Measurements from ENCODE around the gene AP2M1. TPM values are rescaled to one million over a fixed set of nuclear protein-coding genes. Genes with fewer than 3 reads are reported as not detected.

AP2M1 gene
- total and polyA plus RNA-seq, 2 of the 13 experiments (the other 11 are each of a cell fraction or from before 2014, with no cell fraction given): 126 to 146 TPM

DNA sequence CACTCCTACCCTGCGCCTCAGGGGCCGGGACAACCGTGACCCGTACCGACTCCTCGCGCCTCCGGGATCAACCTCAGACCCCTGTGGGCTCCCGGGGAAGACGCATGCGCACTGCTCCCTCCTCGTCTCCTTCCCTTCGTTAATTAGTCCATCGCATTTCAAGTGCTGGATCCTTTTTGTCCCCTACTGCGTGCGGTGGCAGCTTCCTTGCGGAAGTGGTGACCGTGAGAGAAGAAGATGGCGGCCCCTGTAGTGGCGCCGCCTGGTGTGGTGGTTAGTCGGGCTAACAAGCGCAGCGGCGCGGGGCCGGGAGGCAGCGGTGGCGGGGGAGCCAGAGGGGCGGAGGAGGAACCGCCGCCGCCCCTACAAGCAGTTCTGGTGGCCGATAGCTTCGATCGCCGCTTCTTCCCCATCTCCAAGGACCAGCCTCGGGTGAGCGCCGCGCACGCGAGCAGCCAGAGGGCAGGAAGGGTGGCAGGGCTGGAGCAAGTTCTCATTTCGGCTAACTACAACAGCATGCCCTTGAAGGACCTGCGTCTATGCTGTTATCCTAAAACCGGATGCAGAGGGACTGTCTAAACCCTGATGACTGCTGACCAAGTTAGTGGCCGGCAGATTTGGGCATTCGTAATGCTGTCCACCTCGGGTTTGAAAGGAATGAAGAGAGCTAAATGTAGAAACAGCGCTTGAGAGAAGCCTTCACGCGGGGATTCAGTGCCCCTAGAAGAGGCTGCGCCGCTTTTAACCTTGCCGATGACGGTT lies 39.3 kb upstream of the AP2M1 start, which contains the start of gene EIF2B5 (continued):
- TF ChIP-seq, protein P1, sequence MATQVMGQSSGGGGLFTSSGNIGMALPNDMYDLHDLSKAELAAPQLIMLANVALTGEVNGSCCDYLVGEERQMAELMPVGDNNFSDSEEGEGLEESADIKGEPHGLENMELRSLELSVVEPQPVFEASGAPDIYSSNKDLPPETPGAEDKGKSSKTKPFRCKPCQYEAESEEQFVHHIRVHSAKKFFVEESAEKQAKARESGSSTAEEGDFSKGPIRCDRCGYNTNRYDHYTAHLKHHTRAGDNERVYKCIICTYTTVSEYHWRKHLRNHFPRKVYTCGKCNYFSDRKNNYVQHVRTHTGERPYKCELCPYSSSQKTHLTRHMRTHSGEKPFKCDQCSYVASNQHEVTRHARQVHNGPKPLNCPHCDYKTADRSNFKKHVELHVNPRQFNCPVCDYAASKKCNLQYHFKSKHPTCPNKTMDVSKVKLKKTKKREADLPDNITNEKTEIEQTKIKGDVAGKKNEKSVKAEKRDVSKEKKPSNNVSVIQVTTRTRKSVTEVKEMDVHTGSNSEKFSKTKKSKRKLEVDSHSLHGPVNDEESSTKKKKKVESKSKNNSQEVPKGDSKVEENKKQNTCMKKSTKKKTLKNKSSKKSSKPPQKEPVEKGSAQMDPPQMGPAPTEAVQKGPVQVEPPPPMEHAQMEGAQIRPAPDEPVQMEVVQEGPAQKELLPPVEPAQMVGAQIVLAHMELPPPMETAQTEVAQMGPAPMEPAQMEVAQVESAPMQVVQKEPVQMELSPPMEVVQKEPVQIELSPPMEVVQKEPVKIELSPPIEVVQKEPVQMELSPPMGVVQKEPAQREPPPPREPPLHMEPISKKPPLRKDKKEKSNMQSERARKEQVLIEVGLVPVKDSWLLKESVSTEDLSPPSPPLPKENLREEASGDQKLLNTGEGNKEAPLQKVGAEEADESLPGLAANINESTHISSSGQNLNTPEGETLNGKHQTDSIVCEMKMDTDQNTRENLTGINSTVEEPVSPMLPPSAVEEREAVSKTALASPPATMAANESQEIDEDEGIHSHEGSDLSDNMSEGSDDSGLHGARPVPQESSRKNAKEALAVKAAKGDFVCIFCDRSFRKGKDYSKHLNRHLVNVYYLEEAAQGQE (IDR thresholded peaks at IDR 0.05; ENCODE audit: borderline replicate concordance in 1 of 2, low read depth in 1 of 2, low read length in 2 of 2): peak in 1 of 2 experiments; percentile 39; a peak in 1 of 4 replicates
- TF ChIP-seq NFRKB (IDR thresholded peaks at IDR 0.05): peak; percentile 88
- TF ChIP-seq SNAPC2 (CRISPR knock-in tag; IDR thresholded peaks at IDR 0.05): no peak
- peak; percentile 70 for TF ChIP-seq CEBPG (CRISPR knock-in tag; IDR thresholded peaks at IDR 0.05)
- peak; percentile 74 for TF ChIP-seq ZNF772 (CRISPR knock-in tag; IDR thresholded peaks at IDR 0.05)
- TF ChIP-seq ZNF7 (CRISPR knock-in tag; IDR thresholded peaks at IDR 0.05): no peak
- peak; percentile 96 for TF ChIP-seq SRSF1 (optimal IDR thresholded peaks at IDR 0.05; ENCODE audit: low read depth, low read length)
- TF ChIP-seq NAIF1 (CRISPR knock-in tag; IDR thresholded peaks at IDR 0.05; ENCODE audit: borderline replicate concordance): no peak
- no peak for TF ChIP-seq ZSCAN12 (CRISPR knock-in tag; IDR thresholded peaks at IDR 0.05)
- no peak for TF ChIP-seq SRSF9 (IDR thresholded peaks at IDR 0.05; ENCODE audit: borderline replicate concordance, insufficient read depth, low read depth, low read length, poor library complexity, severe bottlenecking)
- TF ChIP-seq, protein P2, sequence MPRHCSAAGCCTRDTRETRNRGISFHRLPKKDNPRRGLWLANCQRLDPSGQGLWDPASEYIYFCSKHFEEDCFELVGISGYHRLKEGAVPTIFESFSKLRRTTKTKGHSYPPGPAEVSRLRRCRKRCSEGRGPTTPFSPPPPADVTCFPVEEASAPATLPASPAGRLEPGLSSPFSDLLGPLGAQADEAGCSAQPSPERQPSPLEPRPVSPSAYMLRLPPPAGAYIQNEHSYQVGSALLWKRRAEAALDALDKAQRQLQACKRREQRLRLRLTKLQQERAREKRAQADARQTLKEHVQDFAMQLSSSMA (CRISPR knock-in tag; IDR thresholded peaks at IDR 0.05): peak; percentile 58
- TF ChIP-seq ZC3H4 (CRISPR knock-in tag; IDR thresholded peaks at IDR 0.05; ENCODE audit: borderline replicate concordance): peak; percentile 24; the same call in 1 of the 2 replicates
- TF ChIP-seq ZNF343 (CRISPR knock-in tag; IDR thresholded peaks at IDR 0.05): no peak
- TF ChIP-seq, protein P3, sequence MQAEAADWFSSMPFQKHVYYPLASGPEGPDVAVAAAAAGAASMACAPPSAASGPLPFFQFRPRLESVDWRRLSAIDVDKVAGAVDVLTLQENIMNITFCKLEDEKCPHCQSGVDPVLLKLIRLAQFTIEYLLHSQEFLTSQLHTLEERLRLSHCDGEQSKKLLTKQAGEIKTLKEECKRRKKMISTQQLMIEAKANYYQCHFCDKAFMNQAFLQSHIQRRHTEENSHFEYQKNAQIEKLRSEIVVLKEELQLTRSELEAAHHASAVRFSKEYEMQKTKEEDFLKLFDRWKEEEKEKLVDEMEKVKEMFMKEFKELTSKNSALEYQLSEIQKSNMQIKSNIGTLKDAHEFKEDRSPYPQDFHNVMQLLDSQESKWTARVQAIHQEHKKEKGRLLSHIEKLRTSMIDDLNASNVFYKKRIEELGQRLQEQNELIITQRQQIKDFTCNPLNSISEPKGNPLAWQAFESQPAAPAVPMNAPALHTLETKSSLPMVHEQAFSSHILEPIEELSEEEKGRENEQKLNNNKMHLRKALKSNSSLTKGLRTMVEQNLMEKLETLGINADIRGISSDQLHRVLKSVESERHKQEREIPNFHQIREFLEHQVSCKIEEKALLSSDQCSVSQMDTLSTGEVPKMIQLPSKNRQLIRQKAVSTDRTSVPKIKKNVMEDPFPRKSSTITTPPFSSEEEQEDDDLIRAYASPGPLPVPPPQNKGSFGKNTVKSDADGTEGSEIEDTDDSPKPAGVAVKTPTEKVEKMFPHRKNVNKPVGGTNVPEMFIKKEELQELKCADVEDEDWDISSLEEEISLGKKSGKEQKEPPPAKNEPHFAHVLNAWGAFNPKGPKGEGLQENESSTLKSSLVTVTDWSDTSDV (CRISPR knock-in tag; IDR thresholded peaks at IDR 0.05): peak; percentile 91; the same call in 1 of the 2 replicates
- TF ChIP-seq SALL2 (CRISPR knock-in tag; IDR thresholded peaks at IDR 0.05): peak; percentile 63
- TF ChIP-seq, protein P4, sequence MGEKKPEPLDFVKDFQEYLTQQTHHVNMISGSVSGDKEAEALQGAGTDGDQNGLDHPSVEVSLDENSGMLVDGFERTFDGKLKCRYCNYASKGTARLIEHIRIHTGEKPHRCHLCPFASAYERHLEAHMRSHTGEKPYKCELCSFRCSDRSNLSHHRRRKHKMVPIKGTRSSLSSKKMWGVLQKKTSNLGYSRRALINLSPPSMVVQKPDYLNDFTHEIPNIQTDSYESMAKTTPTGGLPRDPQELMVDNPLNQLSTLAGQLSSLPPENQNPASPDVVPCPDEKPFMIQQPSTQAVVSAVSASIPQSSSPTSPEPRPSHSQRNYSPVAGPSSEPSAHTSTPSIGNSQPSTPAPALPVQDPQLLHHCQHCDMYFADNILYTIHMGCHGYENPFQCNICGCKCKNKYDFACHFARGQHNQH (CRISPR knock-in tag; IDR thresholded peaks at IDR 0.05): peak; percentile 68
- TF ChIP-seq, protein P5, sequence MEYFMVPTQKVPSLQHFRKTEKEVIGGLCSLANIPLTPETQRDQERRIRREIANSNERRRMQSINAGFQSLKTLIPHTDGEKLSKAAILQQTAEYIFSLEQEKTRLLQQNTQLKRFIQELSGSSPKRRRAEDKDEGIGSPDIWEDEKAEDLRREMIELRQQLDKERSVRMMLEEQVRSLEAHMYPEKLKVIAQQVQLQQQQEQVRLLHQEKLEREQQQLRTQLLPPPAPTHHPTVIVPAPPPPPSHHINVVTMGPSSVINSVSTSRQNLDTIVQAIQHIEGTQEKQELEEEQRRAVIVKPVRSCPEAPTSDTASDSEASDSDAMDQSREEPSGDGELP (IDR thresholded peaks at IDR 0.05; ENCODE audit: borderline replicate concordance, low read depth): peak; percentile 25; the same call in 1 of the 2 replicates
